ENCODE measurements around the gene CLTRN. TPM values are rescaled to one million over a fixed set of nuclear protein-coding genes. Genes with fewer than 3 reads are reported as not detected.

The CLTRN gene
- 0.26 and 0.32 TPM in 2 replicates for total RNA-seq

DNA sequence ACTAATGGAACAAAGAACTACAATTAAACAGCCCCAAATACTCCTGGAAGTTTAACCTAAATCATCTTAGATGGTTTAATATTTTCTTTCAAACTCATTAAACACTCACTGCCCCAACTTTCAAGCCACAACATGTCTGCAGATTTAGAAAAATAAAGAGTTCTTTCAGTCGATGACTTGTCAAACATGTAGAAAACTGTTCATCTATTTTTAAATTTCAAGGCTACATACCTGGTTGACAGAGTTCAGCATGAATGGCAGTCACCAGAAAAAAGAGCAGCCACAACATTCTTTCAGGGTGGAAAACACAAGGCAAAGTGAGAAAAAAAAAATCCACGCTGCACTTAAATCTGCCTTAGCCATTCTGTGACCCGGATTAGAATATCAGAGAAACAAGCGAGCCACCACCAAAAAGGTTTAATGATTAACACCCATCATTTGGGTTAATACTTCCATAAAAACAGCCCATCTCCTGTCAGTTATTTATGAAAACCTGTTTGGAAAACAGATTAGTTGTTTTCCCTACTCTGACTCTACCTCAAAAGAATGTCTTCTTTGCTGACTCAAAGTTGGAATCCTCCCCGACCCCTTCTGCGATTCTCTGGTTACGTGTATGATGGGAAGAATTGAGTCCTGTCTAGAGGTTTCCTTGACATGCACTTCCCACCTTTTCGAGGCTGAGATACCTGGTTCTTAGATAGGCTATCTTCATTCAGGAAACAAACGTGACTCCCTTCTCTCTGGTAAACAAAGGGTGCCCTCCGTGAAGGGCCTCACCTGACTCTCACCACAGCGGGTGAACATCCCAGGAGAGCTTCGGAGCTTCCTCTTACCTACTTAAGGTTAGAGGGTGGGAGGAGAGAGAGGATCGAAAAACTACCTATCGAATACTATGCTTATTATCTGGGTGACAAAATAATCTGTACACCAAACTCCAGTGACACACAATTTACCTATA, at the start of gene CLTRN:
CLTRN (minus strand) TSS at position 319 of the 958 bp plus-strand sequence; CDS start at position 289, 30 bp downstream.

GRCh38 chrX:15600745-15601144, 63.9 kb downstream of the CLTRN start, which contains the start of gene ACE2:
Gene ACE2, minus strand, starts transcription at chrX:15600960. Its CDS starts 49 bp downstream, at chrX:15600911.

Other genes with a start within 250 kb of the CLTRN start
- gene PIR, start 171.5 kb downstream of the CLTRN start, total RNA-seq: 9.3 and 18.3 TPM in 2 replicates
- not detected in 2 replicates for gene BMX, start 164.0 kb downstream of the CLTRN start, total RNA-seq
- under 0.01 TPM in 1 of 2 replicates, not detected in the other for gene ACE2, start 63.8 kb downstream of the CLTRN start, total RNA-seq
- gene CA5B, start 73.5 kb upstream of the CLTRN start, total RNA-seq: 5.2 and 8.5 TPM in 2 replicates
- gene ZRSR2, start 125.7 kb upstream of the CLTRN start, total RNA-seq: 4.2 and 4.6 TPM in 2 replicates
- gene AP1S2, start 190.0 kb upstream of the CLTRN start, total RNA-seq: 17.5 and 20.3 TPM in 2 replicates